Measurements from ENCODE around the gene ZBTB16. TPM values are rescaled to one million over a fixed set of nuclear protein-coding genes. Genes with fewer than 3 reads are reported as not detected.

Gene ZBTB16
- total RNA-seq, 1 donor from 2014 or later, result 39.4 TPM

GRCh38 chr11:114250993-114251814 lies 191.7 kb downstream of the ZBTB16 start:
- peaks cover 17% of the 10 kb centered on the region for H3K36me3 Mint-ChIP-seq (ENCODE audit: low read depth)
- peak overlapping the region; percentile 88 for H3K27ac Mint-ChIP-seq (ENCODE audit: unreplicated experiment)
- H3K4me1 Mint-ChIP-seq, result peaks cover 62% of the 10 kb centered on the region
- no peaks in the 10 kb centered on the region for H3K9me3 Mint-ChIP-seq
- H3K4me3 Mint-ChIP-seq, result peak overlapping the region; percentile 71
- no peak for DNase-seq (ENCODE audit: low read depth, low spot score)
- H3K27me3 Mint-ChIP-seq (ENCODE audit: low read depth), result no peaks in the 10 kb centered on the region
- no peak for TF ChIP-seq CTCF (conservative IDR thresholded peaks at IDR 0.05)

GRCh38 chr11:114251815-114252337 lies 192.4 kb downstream of the ZBTB16 start:
- H3K4me1 Mint-ChIP-seq, result peaks cover 69% of the 10 kb centered on the region
- DNase-seq (ENCODE audit: low read depth, low spot score), result no peak
- TF ChIP-seq CTCF (conservative IDR thresholded peaks at IDR 0.05), result no peak
- H3K9me3 Mint-ChIP-seq, result no peaks in the 10 kb centered on the region
- H3K4me3 Mint-ChIP-seq, result peak overlapping the region; percentile 71
- peak overlapping the region; percentile 88 for H3K27ac Mint-ChIP-seq (ENCODE audit: unreplicated experiment)
- peaks cover 13% of the 10 kb centered on the region for H3K36me3 Mint-ChIP-seq (ENCODE audit: low read depth)
- H3K27me3 Mint-ChIP-seq (ENCODE audit: low read depth), result no peaks in the 10 kb centered on the region

GRCh38 chr11:114252767-114253166 lies 193.3 kb downstream of the ZBTB16 start:
- Mint-ChIP-seq H3K27ac (ENCODE audit: unreplicated experiment) (no peak overlapping the region), H3K4me1 (peaks cover 74% of the 10 kb centered on the region), H3K4me3 (peak overlapping the region; percentile 52), H3K27me3 (ENCODE audit: low read depth) (peaks cover 2% of the 10 kb centered on the region), H3K9me3 (no peaks in the 10 kb centered on the region), H3K36me3 (ENCODE audit: low read depth) (peaks cover 13% of the 10 kb centered on the region)
- TF ChIP-seq CTCF (conservative IDR thresholded peaks at IDR 0.05), result no peak
- no peak for DNase-seq (ENCODE audit: low read depth, low spot score)

GRCh38 chr11:114253771-114254170 lies 194.3 kb downstream of the ZBTB16 start:
- H3K27ac Mint-ChIP-seq (ENCODE audit: unreplicated experiment), result peak overlapping the region; percentile 19
- TF ChIP-seq CTCF (conservative IDR thresholded peaks at IDR 0.05), result no peak
- no peak for DNase-seq (ENCODE audit: low read depth, low spot score)
- H3K36me3 Mint-ChIP-seq (ENCODE audit: low read depth), result peaks cover 8% of the 10 kb centered on the region
- no peak overlapping the region for H3K4me3 Mint-ChIP-seq
- H3K4me1 Mint-ChIP-seq, result peaks cover 77% of the 10 kb centered on the region
- H3K9me3 Mint-ChIP-seq, result no peaks in the 10 kb centered on the region
- H3K27me3 Mint-ChIP-seq (ENCODE audit: low read depth), result peaks cover 2% of the 10 kb centered on the region

GRCh38 chr11:114254571-114255146 lies 195.1 kb downstream of the ZBTB16 start:
- peak overlapping the region; percentile 79 for H3K4me3 Mint-ChIP-seq
- no peak for TF ChIP-seq CTCF (conservative IDR thresholded peaks at IDR 0.05)
- H3K4me1 Mint-ChIP-seq, result peaks cover 82% of the 10 kb centered on the region
- H3K27ac Mint-ChIP-seq (ENCODE audit: unreplicated experiment), result no peak overlapping the region
- DNase-seq (ENCODE audit: low read depth, low spot score), result no peak
- H3K27me3 Mint-ChIP-seq (ENCODE audit: low read depth), result peaks cover 2% of the 10 kb centered on the region
- H3K36me3 Mint-ChIP-seq (ENCODE audit: low read depth), result peaks cover 8% of the 10 kb centered on the region
- H3K9me3 Mint-ChIP-seq, result no peaks in the 10 kb centered on the region
